Peyer's patch (tissue), 4 donors: ENCODE measurements around the gene TMEM132D.

Source experiments
- POLR2A ChIP-seq, 2 donors: fragments of 450-650 bp; IDR thresholded peaks; one replicate each; pipeline ENCODE4 v1.5.1; 2017; ENCODE audit warnings: antibody characterized with exemption in 2 of 2, mild to moderate bottlenecking in 2 of 2, moderate library complexity in 2 of 2
- TF ChIP-seq, protein P1 (sequence below), 6 experiments: fragments of 450-650 bp in 4 of 6; fragments of 200-600 bp in 2 of 6; sonication (generic) in 1 of 6; IDR thresholded peaks; one replicate each; pipeline ENCODE4 v1.5.1; 2017 to 2019; ENCODE audit warnings: antibody characterized with exemption in 6 of 6, mild to moderate bottlenecking in 3 of 6, moderate library complexity in 1 of 6

DNA sequence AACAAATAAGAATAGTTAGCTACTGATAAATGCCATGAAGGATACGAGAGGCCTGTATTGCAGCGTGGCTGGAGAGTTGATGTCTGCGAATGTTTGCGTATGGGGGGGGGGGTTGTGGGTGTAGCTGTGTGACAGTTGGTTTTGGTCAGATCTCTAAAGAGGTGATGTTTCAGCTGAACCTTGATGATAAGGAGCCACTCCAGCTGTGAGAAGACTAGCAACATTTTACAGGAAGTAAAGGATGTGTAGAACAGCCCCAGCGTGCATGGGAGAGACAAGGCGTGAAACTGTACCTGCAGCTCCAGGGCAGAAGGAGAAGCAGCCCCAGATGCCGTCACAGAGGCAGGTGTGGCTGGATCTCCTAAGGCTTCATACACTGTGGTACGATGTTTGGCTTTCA lies 416.9 kb downstream of the TMEM132D start:
- TF ChIP-seq, protein P1, sequence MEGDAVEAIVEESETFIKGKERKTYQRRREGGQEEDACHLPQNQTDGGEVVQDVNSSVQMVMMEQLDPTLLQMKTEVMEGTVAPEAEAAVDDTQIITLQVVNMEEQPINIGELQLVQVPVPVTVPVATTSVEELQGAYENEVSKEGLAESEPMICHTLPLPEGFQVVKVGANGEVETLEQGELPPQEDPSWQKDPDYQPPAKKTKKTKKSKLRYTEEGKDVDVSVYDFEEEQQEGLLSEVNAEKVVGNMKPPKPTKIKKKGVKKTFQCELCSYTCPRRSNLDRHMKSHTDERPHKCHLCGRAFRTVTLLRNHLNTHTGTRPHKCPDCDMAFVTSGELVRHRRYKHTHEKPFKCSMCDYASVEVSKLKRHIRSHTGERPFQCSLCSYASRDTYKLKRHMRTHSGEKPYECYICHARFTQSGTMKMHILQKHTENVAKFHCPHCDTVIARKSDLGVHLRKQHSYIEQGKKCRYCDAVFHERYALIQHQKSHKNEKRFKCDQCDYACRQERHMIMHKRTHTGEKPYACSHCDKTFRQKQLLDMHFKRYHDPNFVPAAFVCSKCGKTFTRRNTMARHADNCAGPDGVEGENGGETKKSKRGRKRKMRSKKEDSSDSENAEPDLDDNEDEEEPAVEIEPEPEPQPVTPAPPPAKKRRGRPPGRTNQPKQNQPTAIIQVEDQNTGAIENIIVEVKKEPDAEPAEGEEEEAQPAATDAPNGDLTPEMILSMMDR (IDR thresholded peaks at IDR 0.05): no peak
- TF ChIP-seq POLR2A (IDR thresholded peaks at IDR 0.05): no peak
